GM12875 (cell line): Measurements from ENCODE around the gene MAP7D3.

ENCODE experiments used
- H3K4me3 ChIP-seq: one replicate; pipeline ENCODE4 v1.5.1; 2011; ENCODE audit warnings: low read depth, low read length, control low read depth
- TF ChIP-seq, protein P1 (sequence below): IDR thresholded peaks from 2 replicates; pipeline ENCODE4 v1.5.1; 2011; ENCODE audit warnings: low read depth, mild to moderate bottlenecking, control low read depth, inconsistent platforms, low read length, moderate library complexity, borderline replicate concordance; ENCODE audit not compliant: insufficient read depth

The MAP7D3 gene

DNA sequence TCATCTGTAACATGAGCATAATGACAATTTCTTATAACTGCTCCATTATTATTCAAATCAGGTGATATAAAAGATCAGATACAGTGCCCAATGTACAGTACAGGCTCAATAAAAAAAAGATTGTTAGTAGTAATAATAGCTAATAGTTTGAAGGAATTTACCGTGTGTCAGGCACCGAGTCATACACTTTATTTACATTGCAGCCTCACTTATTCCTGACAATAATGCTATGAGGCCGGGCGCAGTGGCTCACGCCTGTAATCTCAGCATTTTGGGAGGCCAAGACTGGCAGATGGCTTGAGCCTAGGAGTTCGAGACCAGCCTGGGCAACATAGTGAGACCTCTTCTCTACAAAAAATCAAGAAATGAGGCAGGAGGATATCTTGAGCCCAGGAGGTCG lies 10.1 kb upstream of the MAP7D3 start:
- TF ChIP-seq, protein P1, sequence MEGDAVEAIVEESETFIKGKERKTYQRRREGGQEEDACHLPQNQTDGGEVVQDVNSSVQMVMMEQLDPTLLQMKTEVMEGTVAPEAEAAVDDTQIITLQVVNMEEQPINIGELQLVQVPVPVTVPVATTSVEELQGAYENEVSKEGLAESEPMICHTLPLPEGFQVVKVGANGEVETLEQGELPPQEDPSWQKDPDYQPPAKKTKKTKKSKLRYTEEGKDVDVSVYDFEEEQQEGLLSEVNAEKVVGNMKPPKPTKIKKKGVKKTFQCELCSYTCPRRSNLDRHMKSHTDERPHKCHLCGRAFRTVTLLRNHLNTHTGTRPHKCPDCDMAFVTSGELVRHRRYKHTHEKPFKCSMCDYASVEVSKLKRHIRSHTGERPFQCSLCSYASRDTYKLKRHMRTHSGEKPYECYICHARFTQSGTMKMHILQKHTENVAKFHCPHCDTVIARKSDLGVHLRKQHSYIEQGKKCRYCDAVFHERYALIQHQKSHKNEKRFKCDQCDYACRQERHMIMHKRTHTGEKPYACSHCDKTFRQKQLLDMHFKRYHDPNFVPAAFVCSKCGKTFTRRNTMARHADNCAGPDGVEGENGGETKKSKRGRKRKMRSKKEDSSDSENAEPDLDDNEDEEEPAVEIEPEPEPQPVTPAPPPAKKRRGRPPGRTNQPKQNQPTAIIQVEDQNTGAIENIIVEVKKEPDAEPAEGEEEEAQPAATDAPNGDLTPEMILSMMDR: no peak
- no peak overlapping the region for H3K4me3 ChIP-seq

DNA sequence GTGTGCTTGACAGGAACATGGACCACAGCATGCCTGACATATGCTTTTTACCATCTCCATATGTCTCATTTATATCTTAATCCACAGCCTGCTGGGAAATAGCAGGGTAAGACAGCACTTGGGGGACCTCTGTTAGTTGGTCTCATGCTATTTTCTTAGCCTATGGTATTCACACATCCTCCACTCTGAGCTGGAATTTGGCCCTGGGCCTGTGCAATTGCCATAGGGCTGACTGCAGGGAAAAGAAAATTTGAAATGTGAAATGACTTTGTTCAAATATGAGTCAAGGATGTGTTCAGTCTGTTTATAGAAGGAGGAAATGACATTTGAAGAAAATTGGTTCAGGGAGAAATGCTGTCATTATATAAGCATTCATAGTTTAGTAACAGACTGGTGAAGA lies 9.6 kb upstream of the MAP7D3 start:
- no peak overlapping the region for H3K4me3 ChIP-seq
- TF ChIP-seq, protein P1: no peak

GRCh38 chrX:136259543-136259942 lies 8.3 kb upstream of the MAP7D3 start:
- H3K4me3 ChIP-seq: no peak overlapping the region
- TF ChIP-seq, protein P1: no peak

GRCh38 chrX:136258951-136259350 lies 7.8 kb upstream of the MAP7D3 start:
- no peak overlapping the region for H3K4me3 ChIP-seq
- TF ChIP-seq, protein P1: no peak

- TF ChIP-seq, protein P1: no peak
Measured at GRCh38 chrX:136256026-136256425, 4.8 kb upstream of the MAP7D3 start.

DNA sequence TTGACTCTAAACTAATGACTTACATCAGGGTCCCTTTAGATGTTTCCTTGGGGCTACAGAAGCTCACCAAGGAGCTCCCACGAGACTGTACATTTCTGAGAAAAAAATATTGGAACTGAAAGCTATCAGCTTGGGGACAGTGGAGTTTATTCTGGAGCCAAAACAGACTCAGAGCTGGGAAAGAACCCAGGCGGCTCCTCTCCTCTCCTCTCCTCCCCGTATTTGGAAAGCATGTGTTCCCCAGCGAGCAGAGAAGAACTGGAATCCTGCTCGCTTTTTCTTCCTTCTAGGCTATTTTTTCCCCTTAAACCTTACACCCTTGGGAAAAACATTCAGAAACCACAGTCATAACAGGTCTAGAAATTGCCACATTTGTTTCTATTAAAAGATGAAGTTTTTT lies 4.3 kb upstream of the MAP7D3 start:
- TF ChIP-seq, protein P1: no peak
- no peak overlapping the region for H3K4me3 ChIP-seq

More at GRCh38 chrX:136256026-136256425, 4.8 kb upstream of the MAP7D3 start:
- no peak overlapping the region for H3K4me3 ChIP-seq

DNA sequence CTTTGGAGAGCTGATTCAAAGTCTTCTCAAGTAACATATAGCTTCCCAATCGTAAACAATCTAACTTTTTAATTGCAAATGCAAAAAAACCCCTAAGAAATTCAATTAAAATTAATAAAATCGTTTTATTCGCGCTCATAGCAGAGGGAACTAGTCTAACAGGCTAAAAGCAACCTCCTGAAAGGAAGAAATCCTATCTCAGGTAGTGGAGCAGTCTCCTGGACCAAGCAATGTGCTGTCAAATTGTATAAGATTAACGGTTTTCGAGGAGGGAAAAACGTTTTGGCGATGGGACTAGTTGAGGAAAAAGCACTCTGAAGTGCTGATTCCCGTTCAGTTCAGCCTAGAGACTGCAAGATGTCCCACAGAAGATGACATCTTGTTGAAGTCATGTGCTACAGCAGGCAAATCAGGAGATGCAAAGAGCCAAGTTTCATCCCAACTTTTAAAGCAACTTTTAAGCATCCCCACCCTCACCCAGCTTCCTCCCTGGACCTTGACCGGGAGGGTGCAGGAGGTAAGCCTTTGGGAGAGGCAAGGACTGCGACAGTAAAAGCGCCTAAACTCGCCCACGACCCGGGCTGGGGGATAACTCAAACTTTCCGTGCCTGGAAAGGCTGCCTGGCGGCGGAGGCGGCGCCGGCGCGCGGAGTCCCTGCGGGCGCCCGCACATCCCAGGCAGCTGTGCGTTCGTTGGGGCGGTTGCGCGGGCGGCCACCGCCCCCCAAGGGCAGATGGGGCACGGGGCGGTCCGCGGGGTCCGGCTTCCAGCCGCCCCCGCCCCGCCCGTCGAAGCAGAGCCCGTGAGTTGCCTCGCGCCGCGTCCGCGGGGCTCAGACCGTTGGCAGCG lies 784 bp downstream of the MAP7D3 start:
- TF ChIP-seq, protein P1: no peak
- H3K4me3 ChIP-seq: peak overlapping the region; percentile 81
